ENCODE data around the gene NUDT1. TPM values are rescaled to one million over a fixed set of nuclear protein-coding genes. Genes with fewer than 3 reads are reported as not detected.

Gene NUDT1
- total RNA-seq, 1 experiment from 2014 or later: 84.7 TPM

DNA sequence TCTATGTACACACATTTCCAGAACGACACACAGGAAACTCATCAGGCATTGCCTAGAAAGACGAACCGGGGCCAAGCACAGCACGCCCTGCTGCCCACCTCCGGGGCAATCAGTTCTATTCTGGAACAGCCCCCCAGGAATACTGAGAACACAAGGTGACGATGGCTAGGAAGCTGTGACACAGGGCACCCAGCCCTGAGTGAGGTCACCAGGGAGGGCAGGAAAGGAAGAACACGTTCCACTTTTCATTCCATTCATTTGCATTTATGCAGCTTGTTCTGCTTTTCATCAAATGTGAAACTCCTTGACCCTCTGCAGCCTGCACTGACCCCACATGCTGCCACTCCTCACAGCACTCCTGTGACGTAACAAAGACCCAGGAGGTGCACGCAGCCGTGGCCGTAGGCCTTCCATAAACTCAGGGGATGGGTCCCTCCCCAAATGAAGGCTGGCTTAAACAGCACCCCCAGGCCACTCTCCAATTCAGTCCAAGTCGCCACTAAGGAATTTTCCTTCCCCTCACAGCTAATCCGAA is 38.2 kb upstream of the NUDT1 start:
- Mint-ChIP-seq H3K4me1 (no peaks in the 10 kb centered on the region), H3K27ac (peak overlapping the region; percentile 55 to 90 (median 73); a peak in 4 of 7 replicates), H3K9me3 (no peaks in the 10 kb centered on the region; a peak in 1 of 5 replicates), H3K27me3 (ENCODE audit: low read depth) (no peaks in the 10 kb centered on the region), H3K4me3 (no peak overlapping the region), H3K36me3 (ENCODE audit: insufficient read depth in 1 of 3, low read depth in 3 of 3) (peaks cover 27 to 48% (median 45%) of the 10 kb centered on the region in 3 experiments; a peak in 6 of 7 replicates)
- H4K91ac ChIP-seq (ENCODE audit: insufficient read length, low read depth, low read length): no peak overlapping the region
- no peak overlapping the region for H3K23ac ChIP-seq (ENCODE audit: insufficient read length, low read depth, low read length)
- no peak overlapping the region for H3K18ac ChIP-seq (ENCODE audit: insufficient read length, low read depth, low read length)
- no peak overlapping the region for H3K56ac ChIP-seq (ENCODE audit: insufficient read length, low read depth, low read length)
- no peak overlapping the region for H2BK15ac ChIP-seq (ENCODE audit: low read depth, low read length)
- H2BK120ac ChIP-seq (ENCODE audit: low read depth, low read length, poor library complexity, severe bottlenecking): no peak overlapping the region
- no peaks in the 10 kb centered on the region for H3K9me3 ChIP-seq (ENCODE audit: control insufficient read depth, low read depth, low read length)
- no peaks in the 10 kb centered on the region for H3K79me2 ChIP-seq (ENCODE audit: insufficient read depth, low read length)
- H3K4me1 ChIP-seq (ENCODE audit: insufficient read depth, low read length): no peaks in the 10 kb centered on the region
- no peaks in the 10 kb centered on the region for H3K23me2 ChIP-seq (ENCODE audit: insufficient read length, low read depth, low read length, poor library complexity, severe bottlenecking)
- no peak overlapping the region for H3K4me2 ChIP-seq (ENCODE audit: insufficient read depth, insufficient read length, low read length)
- H2AK5ac ChIP-seq (ENCODE audit: insufficient read length, low read length): no peak overlapping the region
- H4K20me1 ChIP-seq (ENCODE audit: control insufficient read depth, insufficient read depth, insufficient read length): no peaks in the 10 kb centered on the region
- H4K5ac ChIP-seq (ENCODE audit: insufficient read length, low read depth, low read length): no peak overlapping the region
- no peaks in the 10 kb centered on the region for H3K27me3 ChIP-seq (ENCODE audit: insufficient read depth, low read length)
- no peak overlapping the region for H3T11ph ChIP-seq (ENCODE audit: low read length)
- H2BK20ac ChIP-seq (ENCODE audit: low read depth, low read length, poor library complexity, severe bottlenecking): no peak overlapping the region
- no peaks in the 10 kb centered on the region for H3K79me1 ChIP-seq (ENCODE audit: insufficient read depth, low read depth, low read length, poor library complexity, severe bottlenecking)
- H3K27ac ChIP-seq (ENCODE audit: insufficient read length, low read depth, low read length): no peak overlapping the region
- no peak overlapping the region for H4K8ac ChIP-seq (replicated peaks; ENCODE audit: insufficient read length, low read depth, low read length)
- TF ChIP-seq, protein P1, sequence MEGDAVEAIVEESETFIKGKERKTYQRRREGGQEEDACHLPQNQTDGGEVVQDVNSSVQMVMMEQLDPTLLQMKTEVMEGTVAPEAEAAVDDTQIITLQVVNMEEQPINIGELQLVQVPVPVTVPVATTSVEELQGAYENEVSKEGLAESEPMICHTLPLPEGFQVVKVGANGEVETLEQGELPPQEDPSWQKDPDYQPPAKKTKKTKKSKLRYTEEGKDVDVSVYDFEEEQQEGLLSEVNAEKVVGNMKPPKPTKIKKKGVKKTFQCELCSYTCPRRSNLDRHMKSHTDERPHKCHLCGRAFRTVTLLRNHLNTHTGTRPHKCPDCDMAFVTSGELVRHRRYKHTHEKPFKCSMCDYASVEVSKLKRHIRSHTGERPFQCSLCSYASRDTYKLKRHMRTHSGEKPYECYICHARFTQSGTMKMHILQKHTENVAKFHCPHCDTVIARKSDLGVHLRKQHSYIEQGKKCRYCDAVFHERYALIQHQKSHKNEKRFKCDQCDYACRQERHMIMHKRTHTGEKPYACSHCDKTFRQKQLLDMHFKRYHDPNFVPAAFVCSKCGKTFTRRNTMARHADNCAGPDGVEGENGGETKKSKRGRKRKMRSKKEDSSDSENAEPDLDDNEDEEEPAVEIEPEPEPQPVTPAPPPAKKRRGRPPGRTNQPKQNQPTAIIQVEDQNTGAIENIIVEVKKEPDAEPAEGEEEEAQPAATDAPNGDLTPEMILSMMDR (conservative IDR thresholded peaks at IDR 0.05): no peak
- H3K14ac ChIP-seq (ENCODE audit: insufficient read depth, low read length): no peak overlapping the region
- no peak overlapping the region for H3K4ac ChIP-seq (ENCODE audit: low read depth, low read length)
- DNase-seq: no peak
- no peak overlapping the region for H2BK5ac ChIP-seq (ENCODE audit: insufficient read length, low read length)
- no peak overlapping the region for H2AFZ ChIP-seq (ENCODE audit: low read length)
- H3K9ac ChIP-seq (ENCODE audit: extremely low read depth, insufficient read length, low read length): no peak overlapping the region
- no CpG with 5 or more reads among the region's 13 CpGs for WGBS (ENCODE audit: extremely low coverage, insufficient read length, low lambda C conversion rate)
- no peak overlapping the region for H2BK12ac ChIP-seq (ENCODE audit: insufficient read length, low read depth, low read length)
